Keratinocyte (primary cell): ENCODE results near the gene FAM120A. TPM values are rescaled to one million over a fixed set of nuclear protein-coding genes. Genes with fewer than 3 reads are reported as not detected.

Source experiments
- DNase-seq: peaks from one replicate; pipeline ENCODE4 v3.0.0-alpha.2; 2011; ENCODE audit warnings: low read depth, missing footprints, low spot score
- FAIRE-seq: peaks from 2 replicates; lab custom pipeline; 2011; peaks lifted over from hg19 to GRCh38; lab: Jason Lieb, UNC
- H2AFZ ChIP-seq: 2 replicates; pipeline ENCODE4 v1.6.0; 2012; ENCODE audit warnings: low read length, control low read depth, inconsistent platforms; ENCODE audit not compliant: control insufficient read depth
- H3K27ac ChIP-seq: 2 replicates; pipeline ENCODE4 v1.5.1; 2011; ENCODE audit warnings: low read length; ENCODE audit not compliant: control insufficient read depth, insufficient read depth
- H3K27me3 ChIP-seq: 3 replicates; pipeline ENCODE4 v1.6.0; 2011; ENCODE audit warnings: low read length; ENCODE audit not compliant: control insufficient read depth, insufficient read depth; ENCODE audit errors: extremely low read depth
- H3K36me3 ChIP-seq, 2 experiments: 2 replicates in 1 of 2; 3 replicates in 1 of 2; pipeline ENCODE4 v1.5.1; 2011; ENCODE audit warnings: low read length in 2 of 2, mild to moderate bottlenecking in 1 of 2; ENCODE audit not compliant: control insufficient read depth in 2 of 2, insufficient read depth in 2 of 2; ENCODE audit errors: extremely low read depth in 1 of 2
- H3K4me1 ChIP-seq: 3 replicates; pipeline ENCODE4 v1.5.1; 2011; ENCODE audit warnings: low read length; ENCODE audit not compliant: control insufficient read depth, insufficient read depth; ENCODE audit errors: extremely low read depth
- H3K4me2 ChIP-seq: 3 replicates; pipeline ENCODE4 v1.6.0; 2011; ENCODE audit warnings: low read depth, low read length; ENCODE audit not compliant: control insufficient read depth, insufficient read depth; ENCODE audit errors: extremely low read depth
- H3K4me3 ChIP-seq, 3 experiments: fragments of 200-600 bp in 1 of 3; sonication (generic) in 1 of 3; 2 replicates in 2 of 3; 3 replicates in 1 of 3; pipeline ENCODE4 v1.5.1; 2011 to 2016; ENCODE audit warnings: low read length in 3 of 3, mild to moderate bottlenecking in 3 of 3, control low read depth in 2 of 3, inconsistent platforms in 1 of 3, low read depth in 1 of 3, mixed read lengths in 1 of 3, mixed run types in 1 of 3, moderate library complexity in 1 of 3; ENCODE audit not compliant: control insufficient read depth in 2 of 3, insufficient read depth in 2 of 3; ENCODE audit errors: extremely low read depth in 1 of 3
- H3K79me2 ChIP-seq: 2 replicates; pipeline ENCODE4 v1.6.0; 2012; ENCODE audit warnings: low read length; ENCODE audit not compliant: control insufficient read depth, insufficient read depth
- H3K9ac ChIP-seq: 3 replicates; pipeline ENCODE4 v1.6.0; 2011; ENCODE audit warnings: low read length; ENCODE audit not compliant: control insufficient read depth, insufficient read depth; ENCODE audit errors: extremely low read depth
- H3K9me1 ChIP-seq: 3 replicates; pipeline ENCODE4 v1.6.0; 2011; ENCODE audit warnings: low read length; ENCODE audit not compliant: control insufficient read depth, insufficient read depth; ENCODE audit errors: extremely low read depth
- H3K9me3 ChIP-seq: 2 replicates; pipeline ENCODE4 v1.5.1; 2012; ENCODE audit warnings: low read depth, low read length; ENCODE audit not compliant: control insufficient read depth
- H4K20me1 ChIP-seq: 3 replicates; pipeline ENCODE4 v1.6.0; 2011; ENCODE audit warnings: low read length; ENCODE audit not compliant: control insufficient read depth, insufficient read depth; ENCODE audit errors: extremely low read depth
- EZH2 ChIP-seq: IDR thresholded peaks from one replicate; pipeline ENCODE4 v1.6.1; 2012; ENCODE audit warnings: inconsistent platforms, mild to moderate bottlenecking, low read length, moderate library complexity
- dilution Hi-C: fragments of 300-500 bp; cut with MboI; formaldehyde crosslinking; loops from one replicate; pipeline ENCODE4 v1.7.0; 2020; ENCODE audit warnings: low sequenced_read_pairs; ENCODE audit not compliant: extremely low pct_ligation_motif_present
- polyA plus RNA-seq, 5 experiments: library from polyadenylated mRNA; depleted of rRNA in 3 of 5; stranded (reverse) in 3 of 5; stranded (forward) in 1 of 5; unstranded in 1 of 5; fragments of >200 nt; gene quantifications; 1 replicate in 1 of 5; 2 replicates in 3 of 5; 3 replicates in 1 of 5; pipeline versions ENCODE4 v1.2.1 to v1.2.3, GENCODE V29; 2011 to 2012; ENCODE audit warnings: missing spikeins in 2 of 5, low read depth in 1 of 5, low replicate concordance in 1 of 5
- TF ChIP-seq, protein P1 (sequence below), 3 experiments: IDR thresholded peaks in 1 of 3; conservative IDR thresholded peaks in 1 of 3; optimal IDR thresholded peaks in 1 of 3; 2 replicates in 2 of 3; 3 replicates in 1 of 3; pipeline versions ENCODE3 to v1.5.1; 2011; ENCODE audit warnings: low read length in 3 of 3, mild to moderate bottlenecking in 3 of 3, moderate library complexity in 2 of 3, control low read depth in 1 of 3, inconsistent platforms in 1 of 3; ENCODE audit not compliant: insufficient read depth in 2 of 3; ENCODE audit errors: extremely low read depth in 1 of 3

Gene FAM120A
- polyA plus RNA-seq, 1 donor (not counting 4 experiments of a cell fraction or from before 2014, with no cell fraction given), result 79.2 TPM

DNA sequence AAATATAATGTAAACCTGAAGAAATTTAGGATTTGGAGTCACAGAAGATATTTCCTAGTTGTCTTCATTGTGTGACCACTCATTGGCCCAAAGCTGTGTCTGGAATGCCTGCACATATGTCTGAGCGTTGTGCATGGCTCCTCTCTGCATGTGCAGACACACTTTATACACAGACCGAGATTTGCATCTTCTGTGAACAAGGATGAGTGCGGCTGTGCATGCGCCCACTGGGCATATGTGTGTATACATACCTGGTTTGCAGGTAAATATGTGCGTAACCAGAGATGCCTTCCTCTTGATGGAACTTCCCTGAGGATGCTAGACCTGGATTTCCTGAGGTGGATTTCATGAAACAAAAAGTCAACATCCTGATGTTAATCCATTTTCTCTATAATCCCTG is 144.0 kb downstream of the FAM120A start:
- peaks cover 2% of the 10 kb centered on the region for H4K20me1 ChIP-seq
- peak; percentile 23 for FAIRE-seq
- H3K79me2 ChIP-seq, result peaks cover 36% of the 10 kb centered on the region

DNA sequence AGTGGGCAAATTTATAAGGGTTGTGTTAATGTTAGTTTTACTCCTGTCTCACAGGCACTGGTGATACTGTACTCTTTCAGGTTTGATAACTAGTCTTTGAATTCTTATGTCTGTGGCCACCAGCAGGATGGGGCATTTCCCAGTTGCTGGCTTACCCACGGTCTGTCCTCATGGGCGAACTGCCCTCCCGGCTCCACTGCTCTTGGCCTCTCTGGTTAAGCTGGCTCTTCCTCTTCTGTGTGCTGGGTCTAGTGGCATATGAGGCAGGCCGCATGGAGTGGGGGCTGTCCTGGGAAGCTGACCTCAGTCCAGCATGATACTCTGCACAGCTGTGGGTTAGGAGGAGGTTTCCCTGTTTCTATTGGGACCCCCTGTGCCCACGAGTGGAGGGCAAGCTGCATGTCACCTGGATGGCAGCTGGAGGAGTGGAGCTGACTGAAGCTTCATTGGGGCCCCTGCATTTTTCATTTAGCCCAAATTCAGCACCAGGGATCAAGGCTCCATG is 144.4 kb downstream of the FAM120A start:
- Histone ChIP-seq H3K27me3 (no peaks in the 10 kb centered on the region), H3K4me1 (peaks cover 21% of the 10 kb centered on the region), H3K27ac (no peak overlapping the region), H3K79me2 (peaks cover 34% of the 10 kb centered on the region), H3K9me1 (no peaks in the 10 kb centered on the region), H3K36me3 (peaks cover 0 to 2% of the 10 kb centered on the region in 2 experiments), H4K20me1 (peaks cover 2% of the 10 kb centered on the region), H2AFZ (no peak overlapping the region), H3K9me3 (no peaks in the 10 kb centered on the region), H3K4me2 (no peak overlapping the region), H3K4me3 (no peak overlapping the region), H3K9ac (no peak overlapping the region)
- DNase-seq (no peak), FAIRE-seq (no peak)
- TF ChIP-seq, protein P1, sequence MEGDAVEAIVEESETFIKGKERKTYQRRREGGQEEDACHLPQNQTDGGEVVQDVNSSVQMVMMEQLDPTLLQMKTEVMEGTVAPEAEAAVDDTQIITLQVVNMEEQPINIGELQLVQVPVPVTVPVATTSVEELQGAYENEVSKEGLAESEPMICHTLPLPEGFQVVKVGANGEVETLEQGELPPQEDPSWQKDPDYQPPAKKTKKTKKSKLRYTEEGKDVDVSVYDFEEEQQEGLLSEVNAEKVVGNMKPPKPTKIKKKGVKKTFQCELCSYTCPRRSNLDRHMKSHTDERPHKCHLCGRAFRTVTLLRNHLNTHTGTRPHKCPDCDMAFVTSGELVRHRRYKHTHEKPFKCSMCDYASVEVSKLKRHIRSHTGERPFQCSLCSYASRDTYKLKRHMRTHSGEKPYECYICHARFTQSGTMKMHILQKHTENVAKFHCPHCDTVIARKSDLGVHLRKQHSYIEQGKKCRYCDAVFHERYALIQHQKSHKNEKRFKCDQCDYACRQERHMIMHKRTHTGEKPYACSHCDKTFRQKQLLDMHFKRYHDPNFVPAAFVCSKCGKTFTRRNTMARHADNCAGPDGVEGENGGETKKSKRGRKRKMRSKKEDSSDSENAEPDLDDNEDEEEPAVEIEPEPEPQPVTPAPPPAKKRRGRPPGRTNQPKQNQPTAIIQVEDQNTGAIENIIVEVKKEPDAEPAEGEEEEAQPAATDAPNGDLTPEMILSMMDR (optimal IDR thresholded peaks at IDR 0.05 in 1 of 3, IDR thresholded peaks at IDR 0.05 in 1 of 3, conservative IDR thresholded peaks at IDR 0.05 in 1 of 3; ENCODE audit: extremely low read depth in 1 of 3, insufficient read depth in 2 of 3, low read length in 3 of 3), result no peak
- no peak for TF ChIP-seq EZH2
- dilution Hi-C loops, result no loop called here

More for the DNA sequence above, 144.0 kb downstream of the FAM120A start:
- TF ChIP-seq, protein P1 (optimal IDR thresholded peaks at IDR 0.05 in 1 of 3, IDR thresholded peaks at IDR 0.05 in 1 of 3, conservative IDR thresholded peaks at IDR 0.05 in 1 of 3; ENCODE audit: extremely low read depth in 1 of 3, insufficient read depth in 2 of 3, low read length in 3 of 3), result no peak
- no peak for TF ChIP-seq EZH2
- no peak for DNase-seq
- H3K36me3 ChIP-seq, result peaks cover 0 to 2% of the 10 kb centered on the region in 2 experiments
- H3K27me3 ChIP-seq, result no peaks in the 10 kb centered on the region
- no peak overlapping the region for H3K4me3 ChIP-seq
- dilution Hi-C loops, result no loop called here
- no peak overlapping the region for H3K9ac ChIP-seq
- H3K4me2 ChIP-seq, result no peak overlapping the region
- H3K9me1 ChIP-seq, result no peaks in the 10 kb centered on the region
- H3K9me3 ChIP-seq, result no peaks in the 10 kb centered on the region
- peaks cover 19% of the 10 kb centered on the region for H3K4me1 ChIP-seq
- H3K27ac ChIP-seq, result no peak overlapping the region
- no peak overlapping the region for H2AFZ ChIP-seq
